Kasumi-1 (cell line): ENCODE measurements around the gene ANKRD10.

Experiments used
- DNase-seq, 2 experiments: peaks; one replicate each; lab custom pipeline; 2025; lab: John Stamatoyannopoulos, UW

The ANKRD10 gene

GRCh38 chr13:110914331-110915056 is 375 bp downstream of the ANKRD10 start:
- peak; percentile 54 to 68 for DNase-seq

GRCh38 chr13:110914081-110914330 is 863 bp downstream of the ANKRD10 start:
- DNase-seq, result no peak

- peak in 1 of 2 experiments; percentile 27 for DNase-seq
Observed at GRCh38 chr13:110913322-110914080, 1.4 kb downstream of the ANKRD10 start.

GRCh38 chr13:110912651-110913051 is 2.2 kb downstream of the ANKRD10 start:
- no peak for DNase-seq

- no peak for DNase-seq
Observed at GRCh38 chr13:110911880-110912279, 3.0 kb downstream of the ANKRD10 start.

GRCh38 chr13:110910013-110910890 is 4.6 kb downstream of the ANKRD10 start:
- DNase-seq, result no peak

GRCh38 chr13:110907951-110908898 is 6.6 kb downstream of the ANKRD10 start:
- no peak for DNase-seq

GRCh38 chr13:110907301-110907700 is 7.6 kb downstream of the ANKRD10 start:
- no peak for DNase-seq

- DNase-seq, result no peak
Observed at GRCh38 chr13:110904748-110905147, 10.1 kb downstream of the ANKRD10 start.

- no peak for DNase-seq
Observed at GRCh38 chr13:110902370-110902769, 12.5 kb downstream of the ANKRD10 start.

- DNase-seq, result no peak
Observed at GRCh38 chr13:110897521-110897920, 17.3 kb downstream of the ANKRD10 start.

- no peak for DNase-seq
Observed at GRCh38 chr13:110897014-110897413, 17.9 kb downstream of the ANKRD10 start.

- no peak for DNase-seq
Observed at GRCh38 chr13:110894086-110894485, 20.8 kb downstream of the ANKRD10 start.

- no peak for DNase-seq
Observed at GRCh38 chr13:110893571-110893970, 21.3 kb downstream of the ANKRD10 start.

- DNase-seq, result no peak
Observed at GRCh38 chr13:110890279-110891165, 24.3 kb downstream of the ANKRD10 start.

GRCh38 chr13:110888390-110888789 is 26.5 kb downstream of the ANKRD10 start:
- DNase-seq, result no peak

- DNase-seq, result no peak
Observed at GRCh38 chr13:110887597-110888333, 27.1 kb downstream of the ANKRD10 start.

- no peak for DNase-seq
Observed at GRCh38 chr13:110886870-110887596, 27.8 kb downstream of the ANKRD10 start.
